Measurements from ENCODE around the gene ZMAT5.

The ZMAT5 gene

DNA sequence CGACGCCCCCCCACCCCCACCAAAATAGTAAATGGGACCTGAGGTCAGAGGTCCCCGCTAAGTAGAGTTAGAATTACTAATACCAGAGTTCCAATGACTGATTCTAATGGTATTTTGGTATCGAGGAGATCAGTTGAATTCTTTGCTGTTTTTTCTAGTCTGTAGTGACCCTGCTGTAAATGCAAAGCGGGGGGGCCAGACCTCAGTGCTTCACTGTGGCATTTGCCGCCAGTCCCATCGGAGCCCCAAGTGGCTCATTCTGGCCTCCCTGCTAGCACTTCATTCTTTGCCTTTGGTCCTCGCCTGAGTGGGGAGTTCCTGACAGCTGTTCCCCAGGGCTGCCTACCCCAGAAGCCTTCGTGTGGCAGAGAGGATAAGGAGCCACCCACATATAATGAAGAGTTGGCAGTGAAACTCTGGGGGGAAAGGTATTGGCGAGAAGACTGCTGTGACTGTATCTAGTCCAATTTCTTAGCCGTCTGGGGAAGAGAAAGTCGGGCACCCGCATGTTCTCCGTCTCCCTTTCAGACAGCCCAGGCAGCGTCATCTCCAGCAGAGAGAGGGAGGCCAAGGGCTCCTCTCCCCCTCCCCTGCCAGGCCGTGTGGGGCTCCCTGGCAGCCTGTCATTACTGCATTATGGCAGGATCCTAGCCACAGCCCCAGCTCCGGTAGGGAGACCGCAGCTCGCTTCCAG lies 66.5 kb downstream of the ZMAT5 start:
- TF ChIP-seq, protein P1, sequence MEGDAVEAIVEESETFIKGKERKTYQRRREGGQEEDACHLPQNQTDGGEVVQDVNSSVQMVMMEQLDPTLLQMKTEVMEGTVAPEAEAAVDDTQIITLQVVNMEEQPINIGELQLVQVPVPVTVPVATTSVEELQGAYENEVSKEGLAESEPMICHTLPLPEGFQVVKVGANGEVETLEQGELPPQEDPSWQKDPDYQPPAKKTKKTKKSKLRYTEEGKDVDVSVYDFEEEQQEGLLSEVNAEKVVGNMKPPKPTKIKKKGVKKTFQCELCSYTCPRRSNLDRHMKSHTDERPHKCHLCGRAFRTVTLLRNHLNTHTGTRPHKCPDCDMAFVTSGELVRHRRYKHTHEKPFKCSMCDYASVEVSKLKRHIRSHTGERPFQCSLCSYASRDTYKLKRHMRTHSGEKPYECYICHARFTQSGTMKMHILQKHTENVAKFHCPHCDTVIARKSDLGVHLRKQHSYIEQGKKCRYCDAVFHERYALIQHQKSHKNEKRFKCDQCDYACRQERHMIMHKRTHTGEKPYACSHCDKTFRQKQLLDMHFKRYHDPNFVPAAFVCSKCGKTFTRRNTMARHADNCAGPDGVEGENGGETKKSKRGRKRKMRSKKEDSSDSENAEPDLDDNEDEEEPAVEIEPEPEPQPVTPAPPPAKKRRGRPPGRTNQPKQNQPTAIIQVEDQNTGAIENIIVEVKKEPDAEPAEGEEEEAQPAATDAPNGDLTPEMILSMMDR (conservative IDR thresholded peaks at IDR 0.05; ENCODE audit: low read depth) = no peak
- ChIA-PET CTCF (no interaction called here), POLR2A (ENCODE audit: low non-redundant PET) (no interaction called here)
- no peak for DNase-seq (ENCODE audit: low spot score)
- no peak overlapping the region for H3K27ac ChIP-seq

DNA sequence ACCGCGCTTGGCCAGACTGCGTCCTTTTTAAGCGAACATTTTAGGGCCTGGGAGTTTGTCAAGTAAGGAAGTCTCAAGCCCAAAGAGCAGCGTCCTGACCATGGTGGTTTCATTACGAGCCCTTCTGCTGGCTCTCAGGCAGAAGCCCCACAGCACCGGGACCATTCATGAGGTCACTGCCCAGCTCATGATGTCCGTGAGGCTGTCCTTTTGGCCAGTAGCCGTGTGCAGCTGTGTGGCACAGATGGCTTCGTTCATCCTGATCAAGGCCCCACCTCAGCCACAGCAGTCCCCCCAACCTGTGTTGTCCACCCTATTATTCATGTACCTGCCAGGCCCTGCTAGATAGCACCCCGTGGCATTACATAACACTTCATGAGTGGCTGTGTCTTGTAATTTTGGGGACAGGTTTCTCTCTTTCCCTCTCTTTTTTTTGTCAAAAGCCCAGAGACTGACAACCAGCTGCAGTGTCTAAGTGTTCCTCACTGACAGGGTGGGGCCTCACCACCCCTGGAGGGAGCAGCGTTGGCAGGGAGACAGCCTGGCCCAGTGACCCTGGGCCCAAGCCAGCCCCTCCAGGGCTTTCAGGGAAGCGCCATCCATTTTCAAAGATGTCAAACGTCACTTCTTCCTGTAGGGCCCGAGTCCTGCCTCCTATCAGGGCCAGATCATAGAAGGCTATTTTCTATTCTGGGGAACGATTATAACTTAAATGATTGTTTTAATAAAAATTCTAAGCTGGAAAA lies 68.8 kb downstream of the ZMAT5 start:
- no peak for DNase-seq (ENCODE audit: low spot score)
- TF ChIP-seq, protein P1 (conservative IDR thresholded peaks at IDR 0.05; ENCODE audit: low read depth) = no peak
- ChIA-PET POLR2A (ENCODE audit: low non-redundant PET) (no interaction called here), CTCF (no interaction called here)
- peak overlapping the region; percentile 5; the same call in 1 of the 2 replicates for H3K27ac ChIP-seq

DNA sequence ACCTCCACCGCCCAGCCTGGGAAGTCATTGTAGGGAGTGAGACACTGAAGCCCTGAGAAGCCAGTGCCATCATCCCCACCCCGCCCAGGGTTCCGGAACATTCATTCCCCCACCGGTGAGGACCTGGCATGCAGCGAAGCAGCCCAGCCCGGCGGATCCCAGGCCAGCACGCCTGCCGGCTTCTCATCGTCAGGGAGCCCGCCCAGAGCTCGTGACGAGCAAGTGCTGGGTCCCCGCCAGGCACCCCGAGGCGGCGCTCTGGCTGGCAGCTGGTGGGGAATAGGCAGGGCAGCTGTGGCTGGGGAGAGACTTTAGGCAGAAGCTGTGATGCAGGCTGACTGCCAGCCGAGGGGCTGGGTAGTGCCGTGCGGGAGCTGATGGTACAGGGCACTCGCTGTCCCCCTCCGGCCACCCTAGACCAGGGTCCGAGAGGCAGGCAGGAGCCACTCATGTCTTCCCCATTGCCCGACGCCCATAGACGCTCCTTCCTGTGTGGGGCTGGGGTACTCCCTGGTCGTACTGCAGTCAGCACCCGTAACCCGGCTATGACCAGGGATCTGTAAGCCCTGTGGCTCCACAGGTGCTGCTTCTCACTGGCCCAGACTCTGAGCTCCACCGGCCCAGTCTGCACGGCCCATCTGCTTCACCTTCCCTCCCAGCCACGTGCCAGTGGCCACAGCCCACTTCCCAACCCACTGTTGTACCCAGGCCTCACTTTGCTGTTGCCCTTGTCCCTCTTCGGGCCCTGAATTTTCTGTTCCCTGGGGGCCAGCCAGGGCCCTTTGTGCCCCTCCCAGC lies 71.5 kb downstream of the ZMAT5 start:
- no peak for DNase-seq (ENCODE audit: low spot score)
- TF ChIP-seq, protein P1 (conservative IDR thresholded peaks at IDR 0.05; ENCODE audit: low read depth) = no peak
- ChIA-PET CTCF (no interaction called here), POLR2A (ENCODE audit: low non-redundant PET) (interaction anchor here (0.5 kb wide), 1 partner anchor 14 kb away, joined by 6 read pairs; no protein-coding TSS in a partner anchor)
- H3K27ac ChIP-seq = peak overlapping the region; percentile 25

DNA sequence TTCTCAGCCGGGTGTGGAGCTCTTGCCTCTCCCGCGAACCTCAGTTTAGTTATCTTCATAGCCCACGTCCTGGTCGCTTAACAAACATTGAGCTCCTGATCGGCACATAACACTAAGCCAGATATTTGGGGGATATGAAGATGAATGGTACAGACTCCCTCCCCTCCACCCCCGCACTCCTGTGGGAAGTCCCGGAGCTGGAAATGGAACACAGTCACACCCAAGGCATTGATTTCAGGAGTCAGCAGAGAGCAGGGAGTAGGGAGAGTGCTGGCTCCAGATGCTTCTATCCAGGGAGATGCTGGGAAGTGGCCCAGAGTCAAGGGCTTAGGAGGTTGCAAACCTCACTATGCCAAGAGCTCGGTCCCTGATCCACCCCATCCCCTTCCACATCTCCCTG lies 73.1 kb downstream of the ZMAT5 start:
- CTCF ChIA-PET = no interaction called here
- H3K27ac ChIP-seq = peak overlapping the region; percentile 25; the same call in 1 of the 2 replicates
- no peak for DNase-seq (ENCODE audit: low spot score)
- TF ChIP-seq, protein P1 (conservative IDR thresholded peaks at IDR 0.05; ENCODE audit: low read depth) = no peak
- POLR2A ChIA-PET (ENCODE audit: low non-redundant PET) = no interaction called here

DNA sequence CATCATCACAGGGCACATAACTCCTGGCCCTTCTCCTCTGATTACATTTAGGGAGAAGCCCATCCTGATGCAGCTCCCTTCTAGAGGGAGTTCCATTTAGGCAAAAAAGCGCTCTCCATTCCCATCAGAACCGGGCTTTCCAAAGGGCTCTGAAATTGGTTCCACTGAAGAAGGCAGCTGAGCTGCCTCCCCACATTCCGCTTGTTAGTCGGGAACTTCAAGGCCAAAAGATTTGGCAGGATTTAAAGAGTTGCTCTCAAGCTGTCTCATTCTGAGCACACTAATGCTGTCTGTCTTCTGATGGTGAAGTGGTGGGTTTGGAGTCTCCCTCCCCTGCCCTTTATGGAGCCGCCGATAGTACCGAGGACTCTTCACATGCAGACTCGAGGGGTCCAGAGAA lies 73.6 kb downstream of the ZMAT5 start:
- POLR2A ChIA-PET (ENCODE audit: low non-redundant PET) = no interaction called here
- H3K27ac ChIP-seq = peak overlapping the region; percentile 15
- CTCF ChIA-PET = no interaction called here
- TF ChIP-seq, protein P1 (conservative IDR thresholded peaks at IDR 0.05; ENCODE audit: low read depth) = no peak
- no peak for DNase-seq (ENCODE audit: low spot score)

DNA sequence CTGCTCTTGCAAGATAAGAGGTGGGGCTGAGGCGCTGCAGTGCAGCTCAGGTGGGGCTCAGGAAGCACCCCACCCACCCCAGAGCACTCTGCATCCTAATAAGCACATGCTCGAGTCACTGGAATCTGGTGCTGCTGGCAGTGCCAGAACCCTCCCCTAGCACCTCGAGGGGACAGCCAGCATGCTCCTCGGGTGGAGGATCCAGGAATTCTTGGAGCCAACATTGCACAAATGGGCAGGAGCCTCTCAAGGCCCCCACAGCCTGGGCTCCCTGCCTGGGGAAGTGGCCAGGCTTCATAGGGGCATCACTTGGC lies 74.5 kb downstream of the ZMAT5 start:
- DNase-seq (ENCODE audit: low spot score) = no peak
- POLR2A ChIA-PET (ENCODE audit: low non-redundant PET) = no interaction called here
- H3K27ac ChIP-seq = peak overlapping the region; percentile 15

More for the DNA sequence above, 74.5 kb downstream of the ZMAT5 start:
- TF ChIP-seq, protein P1 (conservative IDR thresholded peaks at IDR 0.05; ENCODE audit: low read depth) = no peak
- CTCF ChIA-PET = no interaction called here
